H9 (cell line): ENCODE results near the gene TTF2. TPM values are rescaled to one million over a fixed set of nuclear protein-coding genes. Genes with fewer than 3 reads are reported as not detected.
A peak's percentile ranks its signal among the peaks of the same experiment; 100 is the strongest.

ENCODE experiments used
- DNase-seq: peaks from one replicate; pipeline ENCODE4 v3.0.0-alpha.2; 2017
- H2AFZ ChIP-seq: one replicate; pipeline ENCODE4 v1.6.1; 2013; ENCODE audit warnings: mild to moderate bottlenecking, low read length, control low read depth, moderate library complexity
- H2AK5ac ChIP-seq: 2 replicates; pipeline ENCODE4 v1.6.1; 2013; ENCODE audit warnings: low read length, control low read depth, mixed read lengths; ENCODE audit not compliant: insufficient read length
- H2BK120ac ChIP-seq: one replicate; pipeline ENCODE4 v1.6.1; 2013; ENCODE audit warnings: low read depth, mild to moderate bottlenecking, low read length, control low read depth, inconsistent platforms; ENCODE audit not compliant: poor library complexity, severe bottlenecking
- H2BK12ac ChIP-seq: 2 replicates; pipeline ENCODE4 v1.6.1; 2013; ENCODE audit warnings: low read length, control low read depth, mixed read lengths, low read depth; ENCODE audit not compliant: insufficient read length
- H2BK15ac ChIP-seq: 2 replicates; pipeline ENCODE4 v1.6.1; 2013; ENCODE audit warnings: low read depth, low read length, control low read depth
- H2BK20ac ChIP-seq: one replicate; pipeline ENCODE4 v1.6.1; 2013; ENCODE audit warnings: low read depth, mild to moderate bottlenecking, low read length, control low read depth, inconsistent platforms; ENCODE audit not compliant: poor library complexity, severe bottlenecking
- H2BK5ac ChIP-seq: 2 replicates; pipeline ENCODE4 v1.6.1; 2013; ENCODE audit warnings: low read length, control low read depth, mixed read lengths; ENCODE audit not compliant: insufficient read length
- H3K14ac ChIP-seq: 2 replicates; pipeline ENCODE4 v1.6.1; 2013; ENCODE audit warnings: low read length, control low read depth; ENCODE audit not compliant: insufficient read depth
- H3K18ac ChIP-seq: 2 replicates; pipeline ENCODE4 v1.6.1; 2013; ENCODE audit warnings: low read depth, mild to moderate bottlenecking, mixed read lengths, low read length, control low read depth; ENCODE audit not compliant: insufficient read length
- H3K23ac ChIP-seq: 2 replicates; pipeline ENCODE4 v1.6.1; 2013; ENCODE audit warnings: low read length, control low read depth, mixed read lengths, low read depth; ENCODE audit not compliant: insufficient read length
- H3K23me2 ChIP-seq: 2 replicates; pipeline ENCODE4 v1.6.1; 2013; ENCODE audit warnings: low read depth, mild to moderate bottlenecking, mixed read lengths, low read length, control low read depth; ENCODE audit not compliant: insufficient read length, poor library complexity, severe bottlenecking
- H3K27ac ChIP-seq: 2 replicates; pipeline ENCODE4 v1.5.1; 2013; ENCODE audit warnings: low read length, control low read depth, mixed read lengths, low read depth; ENCODE audit not compliant: insufficient read length
- H3K27me3 ChIP-seq: 2 replicates; pipeline ENCODE4 v1.6.1; 2013; ENCODE audit warnings: low read length, control low read depth, inconsistent platforms; ENCODE audit not compliant: insufficient read depth
- H3K4ac ChIP-seq: 2 replicates; pipeline ENCODE4 v1.6.1; 2013; ENCODE audit warnings: low read depth, mild to moderate bottlenecking, control low read depth, inconsistent platforms, low read length, moderate library complexity
- H3K4me1 ChIP-seq: 2 replicates; pipeline ENCODE4 v1.6.1; 2013; ENCODE audit warnings: low read length, control low read depth, inconsistent platforms; ENCODE audit not compliant: insufficient read depth
- H3K4me2 ChIP-seq: 2 replicates; pipeline ENCODE4 v1.6.1; 2013; ENCODE audit warnings: low read length, control low read depth, mixed read lengths; ENCODE audit not compliant: insufficient read length, insufficient read depth
- H3K56ac ChIP-seq: 2 replicates; pipeline ENCODE4 v1.6.1; 2013; ENCODE audit warnings: low read depth, mild to moderate bottlenecking, mixed read lengths, low read length, control low read depth; ENCODE audit not compliant: insufficient read length
- H3K79me1 ChIP-seq: 2 replicates; pipeline ENCODE4 v1.6.1; 2013; ENCODE audit warnings: low read depth, mild to moderate bottlenecking, moderate library complexity, low read length, control low read depth, inconsistent platforms; ENCODE audit not compliant: insufficient read depth, poor library complexity, severe bottlenecking
- H3K79me2 ChIP-seq: 2 replicates; pipeline ENCODE4 v1.6.1; 2013; ENCODE audit warnings: low read length, control low read depth, inconsistent platforms; ENCODE audit not compliant: insufficient read depth
- H3K9ac ChIP-seq: 2 replicates; pipeline ENCODE4 v1.6.1; 2013; ENCODE audit warnings: low read length, control low read depth, mixed read lengths; ENCODE audit not compliant: insufficient read length; ENCODE audit errors: extremely low read depth
- H3K9me3 ChIP-seq: one replicate; pipeline ENCODE4 v1.6.1; 2013; ENCODE audit warnings: low read depth, low read length, inconsistent platforms; ENCODE audit not compliant: control insufficient read depth
- H3T11ph ChIP-seq: one replicate; pipeline ENCODE4 v1.6.1; 2013; ENCODE audit warnings: mild to moderate bottlenecking, low read length, control low read depth, inconsistent platforms
- H4K20me1 ChIP-seq: one replicate; pipeline ENCODE4 v1.6.1; 2013; ENCODE audit not compliant: control insufficient read depth, insufficient read length, insufficient read depth
- H4K5ac ChIP-seq: 2 replicates; pipeline ENCODE4 v1.6.1; 2013; ENCODE audit warnings: low read depth, mild to moderate bottlenecking, mixed read lengths, low read length, control low read depth; ENCODE audit not compliant: insufficient read length
- H4K8ac ChIP-seq: replicated peaks from 2 replicates; pipeline ENCODE4 v1.6.1; 2013; ENCODE audit warnings: low read length, control low read depth, mixed read lengths, low read depth; ENCODE audit not compliant: insufficient read length
- H4K91ac ChIP-seq: 2 replicates; pipeline ENCODE4 v1.6.1; 2013; ENCODE audit warnings: low read depth, mild to moderate bottlenecking, moderate library complexity, mixed read lengths, low read length, control low read depth; ENCODE audit not compliant: insufficient read length
- H3K27ac Mint-ChIP-seq, 3 experiments: 2 replicates in 2 of 3; 3 replicates in 1 of 3; pipeline ENCODE4 v1.8.0; 2020 to 2021; ENCODE audit warnings: mixed read lengths in 3 of 3, mild to moderate bottlenecking in 1 of 3, moderate library complexity in 1 of 3
- H3K27me3 Mint-ChIP-seq: 2 replicates; pipeline ENCODE4 v1.8.0; 2021; ENCODE audit warnings: low read depth, mild to moderate bottlenecking, moderate library complexity, mixed read lengths
- H3K36me3 Mint-ChIP-seq, 3 experiments: 2 replicates in 2 of 3; 3 replicates in 1 of 3; pipeline ENCODE4 v1.8.0; 2020 to 2021; ENCODE audit warnings: low read depth in 3 of 3, mixed read lengths in 3 of 3; ENCODE audit not compliant: insufficient read depth in 1 of 3
- H3K4me1 Mint-ChIP-seq, 2 experiments: 2 replicates each; pipeline ENCODE4 v1.8.0; 2020; ENCODE audit warnings: mixed read lengths in 2 of 2
- H3K4me3 Mint-ChIP-seq, 2 experiments: 2 replicates in 1 of 2; 3 replicates in 1 of 2; pipeline ENCODE4 v1.8.0; 2020 to 2021; ENCODE audit warnings: mild to moderate bottlenecking in 2 of 2, mixed read lengths in 2 of 2, moderate library complexity in 1 of 2
- H3K9me3 Mint-ChIP-seq, 2 experiments: 2 replicates in 1 of 2; 3 replicates in 1 of 2; pipeline ENCODE4 v1.8.0; 2020; ENCODE audit warnings: mild to moderate bottlenecking in 2 of 2, mixed read lengths in 2 of 2, moderate library complexity in 1 of 2
- CTCF ChIP-seq: fragments of 200-600 bp; sonication (generic); conservative IDR thresholded peaks from 3 replicates; pipeline ENCODE4 v1.8.0; 2021; ENCODE audit warnings: antibody characterized with exemption, mild to moderate bottlenecking
- WGBS: extraction: QIAGEN DNeasy Blood & Tissue Kit; methylation state at CpG from one replicate; pipeline ENCODE4 v1.1.7; 2013; ENCODE audit warnings: missing lambda C conversion rate, low lambda C conversion rate, mixed read lengths; ENCODE audit not compliant: insufficient read length; ENCODE audit errors: extremely low coverage; 5-methylcytosine and 5-hydroxymethylcytosine counted together
- total RNA-seq: library from RNA; stranded (reverse); gene quantifications from 2 replicates; pipeline ENCODE4 v1.2.1, GENCODE V29; 2021

The TTF2 gene
- total RNA-seq, 1 experiment from 2014 or later = 86.4 TPM

GRCh38 chr1:117112047-117112717, 52.1 kb downstream of the TTF2 start:
- Histone ChIP-seq H2BK12ac (no peak overlapping the region), H2BK15ac (no peak overlapping the region), H3K4ac (no peak overlapping the region; the same call in 1 of the 2 replicates), H2BK120ac (no peak overlapping the region), H2BK5ac (no peak overlapping the region), H3K18ac (no peak overlapping the region), H2AFZ (no peak overlapping the region), H3K4me2 (no peak overlapping the region), H2AK5ac (no peak overlapping the region), H3K9me3 (no peaks in the 10 kb centered on the region), H3K14ac (no peak overlapping the region), H3K4me1 (peaks cover 4% of the 10 kb centered on the region; the same call in 1 of the 2 replicates), H3K56ac (no peak overlapping the region), H3T11ph (no peak overlapping the region), H2BK20ac (no peak overlapping the region), H4K8ac (no peak overlapping the region), H3K23me2 (no peaks in the 10 kb centered on the region), H3K79me1 (no peaks in the 10 kb centered on the region), H3K27ac (no peak overlapping the region), H3K27me3 (no peaks in the 10 kb centered on the region), H4K91ac (no peak overlapping the region), H3K9ac (no peak overlapping the region), H3K79me2 (no peaks in the 10 kb centered on the region), H3K23ac (no peak overlapping the region), H4K20me1 (no peaks in the 10 kb centered on the region), H4K5ac (no peak overlapping the region)
- Mint-ChIP-seq H3K36me3 (peaks cover 25 to 70% (median 63%) of the 10 kb centered on the region in 3 experiments), H3K27me3 (no peaks in the 10 kb centered on the region), H3K4me3 (0 out of 5 replicates have a peak overlapping the region, but pooled peaks of 1 of the 2 experiments have one; percentile 7), H3K9me3 (no peaks in the 10 kb centered on the region), H3K27ac (peak overlapping the region in 2 of 3 experiments; percentile 63 to 86; a peak in 5 of 7 replicates), H3K4me1 (peaks cover 5 to 10% of the 10 kb centered on the region in 2 experiments)
- TF ChIP-seq CTCF = no peak
- DNase-seq = no peak
- WGBS = no CpG with 5 or more reads among the region's 7 CpGs
